HCEC 1CT (cell line): Measurements from ENCODE around the gene GMEB1.
"Not testable (repeated sequence)": the region's sequence is repeated elsewhere in the genome, so short reads cannot be mapped to it uniquely, and the experiment has no call there.

Experiments used
- DNase-seq: peaks from one replicate; pipeline ENCODE4 v3.0.0-alpha.2; 2017

GMEB1 gene

GRCh38 chr1:28675924-28676257, 7.3 kb downstream of the GMEB1 start:
- no peak for DNase-seq

- no peak for DNase-seq
Measured at GRCh38 chr1:28680151-28680550, 11.6 kb downstream of the GMEB1 start.

GRCh38 chr1:28682840-28683239, 14.3 kb downstream of the GMEB1 start:
- no peak for DNase-seq

GRCh38 chr1:28684937-28685336, 16.4 kb downstream of the GMEB1 start:
- no peak for DNase-seq

- not testable (repeated sequence) for DNase-seq
Measured at GRCh38 chr1:28691627-28692026, 23.0 kb downstream of the GMEB1 start.

GRCh38 chr1:28703629-28704028, 35.0 kb downstream of the GMEB1 start:
- DNase-seq = no peak

- DNase-seq = no peak
Measured at GRCh38 chr1:28716336-28716735, 47.8 kb downstream of the GMEB1 start.

- no peak for DNase-seq
Measured at GRCh38 chr1:28718166-28718565, 49.6 kb downstream of the GMEB1 start.

- peak; percentile 25 for DNase-seq
Measured at GRCh38 chr1:28718586-28719331, 50.2 kb downstream of the GMEB1 start.

GRCh38 chr1:28719332-28719619, 50.7 kb downstream of the GMEB1 start:
- no peak for DNase-seq

- no peak for DNase-seq
Measured at GRCh38 chr1:28720376-28720775, 51.8 kb downstream of the GMEB1 start.

- DNase-seq = peak; percentile 19
Measured at GRCh38 chr1:28721927-28722326, 53.3 kb downstream of the GMEB1 start.

- DNase-seq = not testable (repeated sequence)
Measured at GRCh38 chr1:28725365-28725764, 56.8 kb downstream of the GMEB1 start.

GRCh38 chr1:28735961-28736449, 67.4 kb downstream of the GMEB1 start:
- DNase-seq = no peak

GRCh38 chr1:28736450-28737306, 68.1 kb downstream of the GMEB1 start, which contains the start of gene YTHDF2:
TSS of gene YTHDF2 (plus strand) at chr1:28736940. CDS start at chr1:28737121, 181 bp downstream.
- DNase-seq = peak; percentile 97

GRCh38 chr1:28737307-28738132, 68.9 kb downstream of the GMEB1 start:
- peak; percentile 34 for DNase-seq

- DNase-seq = no peak
Measured at GRCh38 chr1:28740118-28740517, 71.5 kb downstream of the GMEB1 start.

- no peak for DNase-seq
Measured at GRCh38 chr1:28744184-28744583, 75.6 kb downstream of the GMEB1 start.

GRCh38 chr1:28745653-28746173, 77.1 kb downstream of the GMEB1 start:
- DNase-seq = no peak

- DNase-seq = no peak
Measured at GRCh38 chr1:28750330-28750729, 81.7 kb downstream of the GMEB1 start.

GRCh38 chr1:28750771-28751294, 82.2 kb downstream of the GMEB1 start:
- DNase-seq = not testable (repeated sequence)

GRCh38 chr1:28751315-28752060, 82.9 kb downstream of the GMEB1 start:
- peak; percentile 81 for DNase-seq
